Peyer's patch (tissue), 4 donors: Measurements from ENCODE around the gene FMR1NB.

Experiments used
- CTCF ChIP-seq, 6 experiments: fragments of 450-650 bp in 4 of 6; fragments of 200-600 bp in 2 of 6; sonication (generic) in 1 of 6; IDR thresholded peaks; one replicate each; pipeline ENCODE4 v1.5.1; 2017 to 2019; ENCODE audit warnings: antibody characterized with exemption in 6 of 6, mild to moderate bottlenecking in 3 of 6, moderate library complexity in 1 of 6
- POLR2A ChIP-seq, 2 donors: fragments of 450-650 bp; IDR thresholded peaks; one replicate each; pipeline ENCODE4 v1.5.1; 2017; ENCODE audit warnings: antibody characterized with exemption in 2 of 2, mild to moderate bottlenecking in 2 of 2, moderate library complexity in 2 of 2

GRCh38 chrX:148067285-148067684, 86.1 kb downstream of the FMR1NB start:
- no peak for TF ChIP-seq POLR2A (IDR thresholded peaks at IDR 0.05)
- TF ChIP-seq CTCF (IDR thresholded peaks at IDR 0.05), result no peak
